K562 (cell line): Measurements from ENCODE around the gene TRNAU1AP. TPM values are rescaled to one million over a fixed set of nuclear protein-coding genes. Genes with fewer than 3 reads are reported as not detected.

Experiments used
- ARNT ChIP-seq, 2 experiments: fragments of 450-650 bp; IDR thresholded peaks; 2 replicates each; pipeline ENCODE4 v1.6.1; 2016; ENCODE audit warnings: mild to moderate bottlenecking in 1 of 2
- BCOR ChIP-seq: fragments of 450-650 bp; IDR thresholded peaks from 2 replicates; pipeline ENCODE4 v1.6.1; 2016
- CLOCK ChIP-seq: fragments of 250-450 bp; sonication (Bioruptor Pico); IDR thresholded peaks from 2 replicates; pipeline ENCODE4 v1.4.0; 2020; ENCODE audit warnings: mild to moderate bottlenecking, moderate library complexity, borderline replicate concordance
- COPS2 ChIP-seq: fragments of 450-650 bp; conservative IDR thresholded peaks from 2 replicates; pipeline ENCODE4 v1.6.1; 2016; ENCODE audit warnings: mild to moderate bottlenecking, moderate library complexity
- DLX4 ChIP-seq: fragments of 250-450 bp; sonication (Bioruptor Pico); IDR thresholded peaks from 2 replicates; pipeline ENCODE4 v1.6.1; 2021; ENCODE audit warnings: mild to moderate bottlenecking
- E2F3 ChIP-seq: fragments of 250-450 bp; sonication (Bioruptor Pico); IDR thresholded peaks from 2 replicates; pipeline ENCODE4 v1.4.0; 2020; ENCODE audit warnings: mild to moderate bottlenecking
- HES1 ChIP-seq: fragments of 450-650 bp; IDR thresholded peaks from 2 replicates; pipeline ENCODE4 v1.6.1; 2016; ENCODE audit warnings: low read depth, mild to moderate bottlenecking, moderate library complexity
- HNRNPUL1 ChIP-seq: fragments of 200-400 bp; formaldehyde crosslinking; IDR thresholded peaks from 2 replicates; pipeline ENCODE4 v1.6.1; 2017; ENCODE audit warnings: low read length
- KDM5B ChIP-seq: fragments of 200-600 bp; sonication (generic); IDR thresholded peaks from 2 replicates; pipeline ENCODE4 v1.6.1; 2012; ENCODE audit warnings: low read depth, mild to moderate bottlenecking, moderate library complexity, low read length, control low read depth, inconsistent platforms; ENCODE audit not compliant: insufficient replicate concordance
- MBD1 ChIP-seq: fragments of 250-450 bp; sonication (Bioruptor Pico); IDR thresholded peaks from 2 replicates; pipeline ENCODE4 v1.8.0; 2022; ENCODE audit warnings: inconsistent platforms
- NFIC ChIP-seq: fragments of 450-650 bp; IDR thresholded peaks from 2 replicates; pipeline ENCODE4 v1.6.1; 2017; ENCODE audit warnings: mild to moderate bottlenecking, inconsistent platforms
- NUFIP1 ChIP-seq: fragments of 450-650 bp; IDR thresholded peaks from 2 replicates; pipeline ENCODE4 v1.6.1; 2018; ENCODE audit not compliant: partially characterized antibody
- PHF8 ChIP-seq: fragments of 200-600 bp; sonication (generic); IDR thresholded peaks from 2 replicates; pipeline ENCODE4 v1.6.1; 2012; ENCODE audit warnings: mixed run types, mild to moderate bottlenecking, inconsistent platforms, low read length, moderate library complexity, borderline replicate concordance
- PYGO2 ChIP-seq: fragments of 450-650 bp; IDR thresholded peaks from 2 replicates; pipeline ENCODE4 v1.6.1; 2016; ENCODE audit warnings: mild to moderate bottlenecking, missing genetic modification characterization, moderate library complexity, missing compliant biosample characterization
- TCF7L2 ChIP-seq: fragments of 150-350 bp; IDR thresholded peaks from 2 replicates; pipeline ENCODE4 v1.6.1; 2016; ENCODE audit warnings: low read depth, mild to moderate bottlenecking, low read length, moderate library complexity
- TEAD1 ChIP-seq, 2 experiments: fragments of 450-650 bp in 1 of 2; sonication (generic) in 1 of 2; formaldehyde crosslinking; IDR thresholded peaks; 2 replicates each; pipeline versions ENCODE4 v1.4.0 to v1.8.0; 2020 to 2022; ENCODE audit warnings: mild to moderate bottlenecking in 2 of 2, missing genetic modification reagents in 1 of 2
- TGIF2 ChIP-seq: sonication (generic); formaldehyde crosslinking; IDR thresholded peaks from 2 replicates; pipeline ENCODE4 v1.8.1; 2022; ENCODE audit warnings: mild to moderate bottlenecking, missing genetic modification reagents, moderate library complexity
- TRIM28 ChIP-seq: fragments of 450-650 bp; IDR thresholded peaks from 2 replicates; pipeline ENCODE4 v1.6.1; 2017
- XRCC5 ChIP-seq: fragments of 200-400 bp; formaldehyde crosslinking; IDR thresholded peaks from 2 replicates; pipeline ENCODE4 v1.6.1; 2017; ENCODE audit warnings: low read depth, mild to moderate bottlenecking, low read length
- ZBTB34 ChIP-seq: fragments of 250-450 bp; sonication (Bioruptor Pico); IDR thresholded peaks from 2 replicates; pipeline ENCODE4 v1.8.0; 2021; ENCODE audit warnings: mild to moderate bottlenecking, moderate library complexity
- ZNF134 ChIP-seq: fragments of 250-450 bp; sonication (Bioruptor Pico); conservative IDR thresholded peaks from 2 replicates; pipeline ENCODE4 v1.4.0; 2020
- ZNF140 ChIP-seq: fragments of 250-450 bp; sonication (Bioruptor Pico); IDR thresholded peaks from 2 replicates; pipeline ENCODE4 v1.8.0; 2021; ENCODE audit warnings: moderate library complexity, mild to moderate bottlenecking, inconsistent platforms
- polyA plus RNA-seq, 8 experiments: library from polyadenylated mRNA; depleted of rRNA in 4 of 8; stranded (reverse) in 5 of 8; unstranded in 3 of 8; fragments of >200 nt; fragmentation: Nextera tagmentation in 2 of 8; fragmentation: Illumina TruSeq in 1 of 8; extraction: Ambion mirVana in 2 of 8; extraction: Trizol in 1 of 8; gene quantifications; 2 replicates each; pipeline versions ENCODE4 v1.2.1 to v1.2.3, GENCODE V29; 2011 to 2014; ENCODE audit warnings: inconsistent platforms in 1 of 8, missing spikeins in 1 of 8
- total RNA-seq, 7 experiments: library from RNA; depleted of rRNA in 6 of 7; stranded (reverse); fragments of >200 nt in 6 of 7; fragmentation: Illumina TruSeq in 2 of 7; extraction: Trizol in 2 of 7; gene quantifications; 2 replicates each; pipeline versions ENCODE4 v1.2.1 to v1.2.3, GENCODE V29; 2011 to 2021; ENCODE audit warnings: low replicate concordance in 1 of 7

Gene TRNAU1AP
- total and polyA plus RNA-seq, 9 of the 15 experiments (the other 6 are each of a cell fraction or from before 2014, with no cell fraction given), result 34.9 to 110 (median 46.3) TPM

GRCh38 chr1:28552758-28553663 is at the start of gene TRNAU1AP (continued):
- TF ChIP-seq XRCC5, result peak; percentile 99
- peak; percentile 42; the same call in 1 of the 2 replicates for TF ChIP-seq NFIC
- no peak for TF ChIP-seq ZNF134 (CRISPR knock-in tag)
- no peak for TF ChIP-seq COPS2
- TF ChIP-seq NUFIP1, result no peak
- TF ChIP-seq CLOCK (CRISPR knock-in tag), result no peak
- no peak for TF ChIP-seq TCF7L2
- no peak for TF ChIP-seq DLX4 (CRISPR knock-in tag)
- no peak for TF ChIP-seq ZNF140
- TF ChIP-seq HNRNPUL1, result no peak
- no peak for TF ChIP-seq TGIF2 (CRISPR knock-in tag)
- no peak; the same call in 1 of the 2 replicates for TF ChIP-seq BCOR
- peak; percentile 88 for TF ChIP-seq KDM5B
- TF ChIP-seq TEAD1 (CRISPR knock-in tag; IDR thresholded peaks at IDR 0.05), result peak; percentile 57 to 98; a peak in 3 of 4 replicates
- TF ChIP-seq MBD1 (CRISPR knock-in tag), result no peak
- no peak for TF ChIP-seq HES1
- TF ChIP-seq E2F3, result peak; percentile 81
- no peak for TF ChIP-seq ZBTB34 (CRISPR knock-in tag)
- peak in 1 of 2 experiments; percentile 3; a peak in 2 of 4 replicates for TF ChIP-seq ARNT (IDR thresholded peaks at IDR 0.05)
- TF ChIP-seq PYGO2 (tag), result no peak
- peak; percentile 75; the same call in 1 of the 2 replicates for TF ChIP-seq PHF8
- TF ChIP-seq TRIM28, result 0 out of 2 replicates have a peak, but pooled peaks have one; percentile 31
